OCI-M1 (cell line): ENCODE results near the gene KCNT2.

Experiments used
- DNase-seq: peaks from one replicate; lab custom pipeline; 2025; lab: John Stamatoyannopoulos, UW

KCNT2 gene

GRCh38 chr1:196181594-196181878 lies 426.7 kb downstream of the KCNT2 start:
- no peak for DNase-seq

GRCh38 chr1:196180847-196181593 lies 427.2 kb downstream of the KCNT2 start:
- DNase-seq = peak; percentile 56

DNA sequence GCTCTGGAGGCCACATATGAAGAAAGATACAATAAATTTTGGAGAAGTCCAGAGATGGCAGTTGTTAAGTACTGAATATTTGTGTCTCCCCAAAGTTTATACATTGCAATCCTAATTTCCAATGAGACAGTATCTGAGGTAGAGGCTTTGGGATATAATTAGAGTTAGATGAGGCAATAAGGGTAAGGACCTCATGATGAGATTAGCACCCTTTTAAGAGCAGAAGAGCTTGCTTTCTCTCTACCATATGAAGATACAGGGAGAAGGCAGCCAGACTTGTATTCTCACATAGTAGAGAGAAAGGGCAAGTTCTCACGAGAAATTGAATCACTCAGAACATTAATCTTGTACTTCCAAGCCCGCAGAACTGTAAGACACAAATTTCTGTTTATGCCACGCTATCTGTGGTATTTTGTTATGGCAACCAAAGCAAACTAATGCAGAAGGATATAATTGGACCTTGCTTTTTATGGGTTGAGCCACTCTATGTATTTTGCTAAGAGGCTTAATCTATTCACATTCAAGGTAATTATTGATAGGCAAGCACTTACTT lies 430.1 kb downstream of the KCNT2 start:
- DNase-seq = no peak
